ENCODE data around the gene OXA1L. TPM values are rescaled to one million over a fixed set of nuclear protein-coding genes. Genes with fewer than 3 reads are reported as not detected.

Gene OXA1L
- total and polyA plus RNA-seq, 4 donors: 53.6 to 106 (median 61.8) TPM

DNA sequence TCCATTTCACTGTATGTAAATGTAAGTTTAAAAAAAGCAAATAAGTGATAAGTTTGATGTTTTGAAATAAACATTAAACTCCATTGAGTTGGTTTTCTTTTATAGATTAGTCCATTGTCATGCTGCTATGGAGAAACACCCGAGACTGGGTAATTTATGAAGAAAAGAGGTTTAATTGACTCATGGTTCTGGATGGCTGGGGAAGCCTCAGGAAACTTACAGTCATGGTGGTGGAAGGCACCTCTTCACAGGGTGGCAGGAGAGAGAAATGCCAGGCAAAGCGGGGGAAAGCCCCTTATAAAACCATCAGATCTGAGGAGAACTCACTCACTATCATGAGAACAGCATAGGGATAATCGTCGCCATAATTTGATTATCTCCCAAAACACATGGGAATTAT is 48.4 kb upstream of the OXA1L start:
- Histone ChIP-seq H3K27me3 (ENCODE audit: control insufficient read depth in 4 of 4, insufficient read depth in 4 of 4, low read length in 3 of 4) (peaks cover 0 to 3% (median 1%) of the 10 kb centered on the region in 4 donors), H3K9me3 (ENCODE audit: control insufficient read depth in 4 of 4, low read length in 3 of 4) (peaks cover 0 to 8% (median 3%) of the 10 kb centered on the region in 4 donors), H3K9ac (ENCODE audit: low read depth in 1 of 2, low read length in 2 of 2) (no peak overlapping the region), H3K36me3 (ENCODE audit: control insufficient read depth in 4 of 4, insufficient read depth in 3 of 4, low read depth in 1 of 4, low read length in 3 of 4) (no peaks in the 10 kb centered on the region), H3K4me3 (ENCODE audit: low read depth in 1 of 3, low read length in 3 of 3) (no peak overlapping the region), H3K4me1 (ENCODE audit: control insufficient read depth in 4 of 4, insufficient read depth in 4 of 4, low read length in 3 of 4) (no peaks in the 10 kb centered on the region), H3K27ac (ENCODE audit: low read depth in 1 of 2, low read length in 2 of 2) (no peak overlapping the region)
- TF ChIP-seq TAF1 (conservative IDR thresholded peaks at IDR 0.05): no peak
- no peak for TF ChIP-seq GABPA (IDR thresholded peaks at IDR 0.05 in 1 of 2, conservative IDR thresholded peaks at IDR 0.05 in 1 of 2)
- no peak for TF ChIP-seq EGR1 (IDR thresholded peaks at IDR 0.05; ENCODE audit: low read depth in 2 of 2)
- TF ChIP-seq YY1 (IDR thresholded peaks at IDR 0.05): no peak
- TF ChIP-seq, protein P1, sequence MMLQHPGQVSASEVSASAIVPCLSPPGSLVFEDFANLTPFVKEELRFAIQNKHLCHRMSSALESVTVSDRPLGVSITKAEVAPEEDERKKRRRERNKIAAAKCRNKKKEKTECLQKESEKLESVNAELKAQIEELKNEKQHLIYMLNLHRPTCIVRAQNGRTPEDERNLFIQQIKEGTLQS (IDR thresholded peaks at IDR 0.05): no peak
- TF ChIP-seq RXRA (IDR thresholded peaks at IDR 0.05): no peak
- TF ChIP-seq NR2F2 (IDR thresholded peaks at IDR 0.05): no peak
- TF ChIP-seq, protein P2, sequence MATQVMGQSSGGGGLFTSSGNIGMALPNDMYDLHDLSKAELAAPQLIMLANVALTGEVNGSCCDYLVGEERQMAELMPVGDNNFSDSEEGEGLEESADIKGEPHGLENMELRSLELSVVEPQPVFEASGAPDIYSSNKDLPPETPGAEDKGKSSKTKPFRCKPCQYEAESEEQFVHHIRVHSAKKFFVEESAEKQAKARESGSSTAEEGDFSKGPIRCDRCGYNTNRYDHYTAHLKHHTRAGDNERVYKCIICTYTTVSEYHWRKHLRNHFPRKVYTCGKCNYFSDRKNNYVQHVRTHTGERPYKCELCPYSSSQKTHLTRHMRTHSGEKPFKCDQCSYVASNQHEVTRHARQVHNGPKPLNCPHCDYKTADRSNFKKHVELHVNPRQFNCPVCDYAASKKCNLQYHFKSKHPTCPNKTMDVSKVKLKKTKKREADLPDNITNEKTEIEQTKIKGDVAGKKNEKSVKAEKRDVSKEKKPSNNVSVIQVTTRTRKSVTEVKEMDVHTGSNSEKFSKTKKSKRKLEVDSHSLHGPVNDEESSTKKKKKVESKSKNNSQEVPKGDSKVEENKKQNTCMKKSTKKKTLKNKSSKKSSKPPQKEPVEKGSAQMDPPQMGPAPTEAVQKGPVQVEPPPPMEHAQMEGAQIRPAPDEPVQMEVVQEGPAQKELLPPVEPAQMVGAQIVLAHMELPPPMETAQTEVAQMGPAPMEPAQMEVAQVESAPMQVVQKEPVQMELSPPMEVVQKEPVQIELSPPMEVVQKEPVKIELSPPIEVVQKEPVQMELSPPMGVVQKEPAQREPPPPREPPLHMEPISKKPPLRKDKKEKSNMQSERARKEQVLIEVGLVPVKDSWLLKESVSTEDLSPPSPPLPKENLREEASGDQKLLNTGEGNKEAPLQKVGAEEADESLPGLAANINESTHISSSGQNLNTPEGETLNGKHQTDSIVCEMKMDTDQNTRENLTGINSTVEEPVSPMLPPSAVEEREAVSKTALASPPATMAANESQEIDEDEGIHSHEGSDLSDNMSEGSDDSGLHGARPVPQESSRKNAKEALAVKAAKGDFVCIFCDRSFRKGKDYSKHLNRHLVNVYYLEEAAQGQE (IDR thresholded peaks at IDR 0.05): no peak
- TF ChIP-seq, protein P3, sequence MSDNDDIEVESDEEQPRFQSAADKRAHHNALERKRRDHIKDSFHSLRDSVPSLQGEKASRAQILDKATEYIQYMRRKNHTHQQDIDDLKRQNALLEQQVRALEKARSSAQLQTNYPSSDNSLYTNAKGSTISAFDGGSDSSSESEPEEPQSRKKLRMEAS (IDR thresholded peaks at IDR 0.05): no peak
- no peak for TF ChIP-seq JUND (IDR thresholded peaks at IDR 0.05)
- no peak for TF ChIP-seq SP1 (IDR thresholded peaks at IDR 0.05)
- TF ChIP-seq, protein P4, sequence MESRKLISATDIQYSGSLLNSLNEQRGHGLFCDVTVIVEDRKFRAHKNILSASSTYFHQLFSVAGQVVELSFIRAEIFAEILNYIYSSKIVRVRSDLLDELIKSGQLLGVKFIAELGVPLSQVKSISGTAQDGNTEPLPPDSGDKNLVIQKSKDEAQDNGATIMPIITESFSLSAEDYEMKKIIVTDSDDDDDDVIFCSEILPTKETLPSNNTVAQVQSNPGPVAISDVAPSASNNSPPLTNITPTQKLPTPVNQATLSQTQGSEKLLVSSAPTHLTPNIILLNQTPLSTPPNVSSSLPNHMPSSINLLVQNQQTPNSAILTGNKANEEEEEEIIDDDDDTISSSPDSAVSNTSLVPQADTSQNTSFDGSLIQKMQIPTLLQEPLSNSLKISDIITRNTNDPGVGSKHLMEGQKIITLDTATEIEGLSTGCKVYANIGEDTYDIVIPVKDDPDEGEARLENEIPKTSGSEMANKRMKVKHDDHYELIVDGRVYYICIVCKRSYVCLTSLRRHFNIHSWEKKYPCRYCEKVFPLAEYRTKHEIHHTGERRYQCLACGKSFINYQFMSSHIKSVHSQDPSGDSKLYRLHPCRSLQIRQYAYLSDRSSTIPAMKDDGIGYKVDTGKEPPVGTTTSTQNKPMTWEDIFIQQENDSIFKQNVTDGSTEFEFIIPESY (IDR thresholded peaks at IDR 0.05): no peak
- no peak for TF ChIP-seq RAD21 (IDR thresholded peaks at IDR 0.05)
- WGBS: 85% methylated on average over 4 of the region's 4 CpGs
- DNase-seq (ENCODE audit: low spot score): no peak

DNA sequence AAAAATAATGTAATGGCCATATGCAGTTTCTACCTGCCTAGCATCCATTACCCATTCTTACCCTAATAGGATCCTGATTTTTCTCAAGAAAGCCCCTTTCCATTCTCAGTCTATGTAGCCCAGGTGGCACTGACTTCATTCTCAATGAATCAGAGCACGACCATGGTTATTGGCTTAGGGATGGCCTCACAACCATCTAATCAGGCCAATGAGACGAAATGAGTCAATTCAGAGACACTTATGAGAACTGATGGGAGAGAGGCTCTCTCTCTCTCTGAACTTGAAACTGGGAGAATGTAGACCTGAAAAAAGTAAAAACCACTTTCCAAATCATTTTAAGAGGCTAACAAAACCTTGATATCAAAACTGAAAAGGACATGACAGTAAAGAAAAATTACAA is 45.3 kb upstream of the OXA1L start:
- no peak overlapping the region for H3K4me3 ChIP-seq (ENCODE audit: low read depth in 1 of 3, low read length in 3 of 3)
- H3K4me1 ChIP-seq (ENCODE audit: control insufficient read depth in 4 of 4, insufficient read depth in 4 of 4, low read length in 3 of 4): no peaks in the 10 kb centered on the region
- no peak for DNase-seq (ENCODE audit: low spot score)
- 78% methylated on average over 2 of the region's 2 CpGs for WGBS
- no peak overlapping the region for H3K27ac ChIP-seq (ENCODE audit: low read depth in 1 of 2, low read length in 2 of 2)
- H3K36me3 ChIP-seq (ENCODE audit: control insufficient read depth in 4 of 4, insufficient read depth in 3 of 4, low read depth in 1 of 4, low read length in 3 of 4): no peaks in the 10 kb centered on the region
- no peak overlapping the region for H3K9ac ChIP-seq (ENCODE audit: low read depth in 1 of 2, low read length in 2 of 2)
- H3K9me3 ChIP-seq (ENCODE audit: control insufficient read depth in 4 of 4, low read length in 3 of 4): peaks cover 0 to 12% (median 3%) of the 10 kb centered on the region in 4 donors
- no peaks in the 10 kb centered on the region for H3K27me3 ChIP-seq (ENCODE audit: control insufficient read depth in 4 of 4, insufficient read depth in 4 of 4, low read length in 3 of 4)
- TF ChIP-seq NR2F2 (IDR thresholded peaks at IDR 0.05): no peak
- no peak for TF ChIP-seq YY1 (IDR thresholded peaks at IDR 0.05)
- no peak for TF ChIP-seq RXRA (IDR thresholded peaks at IDR 0.05)
- TF ChIP-seq FOXA1 (IDR thresholded peaks at IDR 0.05): no peak
- TF ChIP-seq TAF1 (conservative IDR thresholded peaks at IDR 0.05): no peak
- TF ChIP-seq, protein P3 (IDR thresholded peaks at IDR 0.05): no peak
- no peak for TF ChIP-seq EGR1 (IDR thresholded peaks at IDR 0.05; ENCODE audit: low read depth in 2 of 2)
- TF ChIP-seq GABPA (IDR thresholded peaks at IDR 0.05 in 1 of 2, conservative IDR thresholded peaks at IDR 0.05 in 1 of 2): no peak
- TF ChIP-seq, protein P1 (IDR thresholded peaks at IDR 0.05): no peak
